ENCODE data around the gene CA12. TPM values are rescaled to one million over a fixed set of nuclear protein-coding genes. Genes with fewer than 3 reads are reported as not detected.

CA12 gene
- total and polyA plus RNA-seq, 2 donors (not counting 1 experiment from before 2014, with no cell fraction given): not detected

DNA sequence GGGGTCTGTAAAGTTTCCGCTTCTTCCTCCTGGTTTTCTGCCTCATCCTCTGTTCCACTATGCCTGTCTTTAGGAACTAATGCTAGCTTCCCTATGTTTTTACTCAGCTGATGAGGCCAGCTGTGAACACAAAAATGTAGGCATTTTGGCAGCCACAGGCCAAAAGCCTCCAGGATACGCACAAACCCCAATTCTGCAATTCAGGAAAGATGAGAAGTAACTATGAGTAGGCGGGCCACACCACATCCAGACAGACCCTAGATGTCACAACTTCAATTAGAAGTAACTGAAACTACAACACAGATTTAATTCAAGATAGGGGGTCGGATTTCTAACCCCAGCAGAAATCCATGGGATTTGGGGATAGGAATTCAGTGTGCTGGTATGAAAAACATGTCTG is 11.9 kb downstream of the CA12 start:
- Mint-ChIP-seq H3K27me3 (peaks cover 3% of the 10 kb centered on the region), H3K9me3 (ENCODE audit: insufficient read depth) (no peaks in the 10 kb centered on the region), H3K4me1 (no peaks in the 10 kb centered on the region), H3K27ac (no peak overlapping the region), H3K4me3 (no peak overlapping the region)
- Histone ChIP-seq H3K79me2 (ENCODE audit: control insufficient read depth, insufficient read depth, low read length) (no peaks in the 10 kb centered on the region), H3K4me3 (ENCODE audit: control extremely low read depth in 1 of 5, extremely low read depth in 1 of 5, insufficient read depth in 1 of 5, low read depth in 2 of 5, low read length in 4 of 5) (no peak overlapping the region), H3K4me2 (replicated peaks; ENCODE audit: low read depth, low read length, poor library complexity, severe bottlenecking) (no peak overlapping the region), H3K27me3 (replicated peaks in 1 of 4; ENCODE audit: control extremely low read depth in 1 of 4, control insufficient read depth in 3 of 4, insufficient read depth in 4 of 4, low read length in 3 of 4) (no peaks in the 10 kb centered on the region), H2AFZ (ENCODE audit: insufficient read depth, low read depth, low read length, poor library complexity, severe bottlenecking) (no peak overlapping the region), H3K4me1 (ENCODE audit: control insufficient read depth in 2 of 2, insufficient read depth in 2 of 2, low read length in 2 of 2) (no peaks in the 10 kb centered on the region), H3K9ac (ENCODE audit: low read length) (no peak overlapping the region), H3K36me3 (replicated peaks in 1 of 2; ENCODE audit: control extremely low read depth in 1 of 2, control insufficient read depth in 1 of 2, extremely low read depth in 1 of 2, insufficient read depth in 2 of 2, low read length in 1 of 2) (no peaks in the 10 kb centered on the region), H3K27ac (ENCODE audit: low read length in 2 of 2) (no peak overlapping the region), H4K20me1 (ENCODE audit: control insufficient read depth, insufficient read depth, low read length, poor library complexity, severe bottlenecking) (no peaks in the 10 kb centered on the region), H3K9me3 (ENCODE audit: control extremely low read depth in 1 of 3, control insufficient read depth in 2 of 3, insufficient read depth in 1 of 3, low read length in 2 of 3) (no peaks in the 10 kb centered on the region)
- ATAC-seq (ENCODE audit: low read depth): no peak
- WGBS (ENCODE audit: insufficient coverage): 100% methylated on average over 1 of the region's 4 CpGs
- POLR2A ChIA-PET: no interaction called here
- DNase-seq: no peak
- no peak for TF ChIP-seq EZH2 (IDR thresholded peaks at IDR 0.05; ENCODE audit: borderline replicate concordance, insufficient read depth, low read depth, low read length, poor library complexity, severe bottlenecking)
- TF ChIP-seq, protein P1, sequence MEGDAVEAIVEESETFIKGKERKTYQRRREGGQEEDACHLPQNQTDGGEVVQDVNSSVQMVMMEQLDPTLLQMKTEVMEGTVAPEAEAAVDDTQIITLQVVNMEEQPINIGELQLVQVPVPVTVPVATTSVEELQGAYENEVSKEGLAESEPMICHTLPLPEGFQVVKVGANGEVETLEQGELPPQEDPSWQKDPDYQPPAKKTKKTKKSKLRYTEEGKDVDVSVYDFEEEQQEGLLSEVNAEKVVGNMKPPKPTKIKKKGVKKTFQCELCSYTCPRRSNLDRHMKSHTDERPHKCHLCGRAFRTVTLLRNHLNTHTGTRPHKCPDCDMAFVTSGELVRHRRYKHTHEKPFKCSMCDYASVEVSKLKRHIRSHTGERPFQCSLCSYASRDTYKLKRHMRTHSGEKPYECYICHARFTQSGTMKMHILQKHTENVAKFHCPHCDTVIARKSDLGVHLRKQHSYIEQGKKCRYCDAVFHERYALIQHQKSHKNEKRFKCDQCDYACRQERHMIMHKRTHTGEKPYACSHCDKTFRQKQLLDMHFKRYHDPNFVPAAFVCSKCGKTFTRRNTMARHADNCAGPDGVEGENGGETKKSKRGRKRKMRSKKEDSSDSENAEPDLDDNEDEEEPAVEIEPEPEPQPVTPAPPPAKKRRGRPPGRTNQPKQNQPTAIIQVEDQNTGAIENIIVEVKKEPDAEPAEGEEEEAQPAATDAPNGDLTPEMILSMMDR (IDR thresholded peaks at IDR 0.05): no peak
- CTCF ChIA-PET: interaction anchor here (0.7 to 1.1 kb wide), 2 partner anchors 20 to 46 kb away, joined by 3 read pairs; no protein-coding TSS in a partner anchor
- intact Hi-C loops (cut with micrococcal nuclease): no loop called here

DNA sequence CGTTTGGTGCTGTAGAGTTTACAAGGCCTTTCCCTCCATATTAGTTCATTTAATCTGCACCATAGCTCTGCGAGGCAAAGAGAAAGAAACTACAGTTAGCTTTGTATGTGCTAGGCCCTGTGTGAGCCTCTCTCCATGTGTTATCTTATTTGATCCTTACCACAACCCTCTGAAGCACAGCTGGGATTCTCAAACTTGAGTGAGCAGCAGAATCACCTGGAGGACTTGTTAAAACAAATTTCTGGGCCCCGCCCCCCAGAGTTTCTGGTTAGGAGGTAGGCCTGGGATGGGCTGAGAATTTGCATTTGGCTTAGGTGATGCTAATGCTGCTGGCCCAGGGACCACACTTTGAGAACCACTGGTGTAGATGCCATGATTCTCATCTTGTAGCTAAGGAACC is 12.3 kb downstream of the CA12 start:
- H3K79me2 ChIP-seq (ENCODE audit: control insufficient read depth, insufficient read depth, low read length): no peaks in the 10 kb centered on the region
- no peaks in the 10 kb centered on the region for H3K9me3 ChIP-seq (ENCODE audit: control extremely low read depth in 1 of 3, control insufficient read depth in 2 of 3, insufficient read depth in 1 of 3, low read length in 2 of 3)
- no peaks in the 10 kb centered on the region for H3K4me1 ChIP-seq (ENCODE audit: control insufficient read depth in 2 of 2, insufficient read depth in 2 of 2, low read length in 2 of 2)
- Mint-ChIP-seq H3K4me1 (no peaks in the 10 kb centered on the region), H3K27ac (no peak overlapping the region), H3K9me3 (ENCODE audit: insufficient read depth) (no peaks in the 10 kb centered on the region), H3K4me3 (no peak overlapping the region), H3K27me3 (peaks cover 3% of the 10 kb centered on the region)
- POLR2A ChIA-PET: no interaction called here
- no peaks in the 10 kb centered on the region for H4K20me1 ChIP-seq (ENCODE audit: control insufficient read depth, insufficient read depth, low read length, poor library complexity, severe bottlenecking)
- H3K4me2 ChIP-seq (replicated peaks; ENCODE audit: low read depth, low read length, poor library complexity, severe bottlenecking): no peak overlapping the region
- ATAC-seq (ENCODE audit: low read depth) (no peak), DNase-seq (no peak)
- H2AFZ ChIP-seq (ENCODE audit: insufficient read depth, low read depth, low read length, poor library complexity, severe bottlenecking): no peak overlapping the region
- H3K9ac ChIP-seq (ENCODE audit: low read length): no peak overlapping the region
- no peak for TF ChIP-seq EZH2 (IDR thresholded peaks at IDR 0.05; ENCODE audit: borderline replicate concordance, insufficient read depth, low read depth, low read length, poor library complexity, severe bottlenecking)
- TF ChIP-seq, protein P1 (IDR thresholded peaks at IDR 0.05): no peak
- H3K36me3 ChIP-seq (replicated peaks in 1 of 2; ENCODE audit: control extremely low read depth in 1 of 2, control insufficient read depth in 1 of 2, extremely low read depth in 1 of 2, insufficient read depth in 2 of 2, low read length in 1 of 2): no peaks in the 10 kb centered on the region
- H3K4me3 ChIP-seq (ENCODE audit: control extremely low read depth in 1 of 5, extremely low read depth in 1 of 5, insufficient read depth in 1 of 5, low read depth in 2 of 5, low read length in 4 of 5): no peak overlapping the region
- intact Hi-C loops (cut with micrococcal nuclease): no loop called here
- CTCF ChIA-PET: interaction anchor here (0.7 to 1.1 kb wide), 2 partner anchors 20 to 46 kb away, joined by 3 read pairs; no protein-coding TSS in a partner anchor
- no peaks in the 10 kb centered on the region for H3K27me3 ChIP-seq (replicated peaks in 1 of 4; ENCODE audit: control extremely low read depth in 1 of 4, control insufficient read depth in 3 of 4, insufficient read depth in 4 of 4, low read length in 3 of 4)
- no peak overlapping the region for H3K27ac ChIP-seq (ENCODE audit: low read length in 2 of 2)
- 100% methylated on average over 1 of the region's 3 CpGs for WGBS (ENCODE audit: insufficient coverage)
